MCF 10A (cell line): ENCODE measurements around the gene CDKN1C. TPM values are rescaled to one million over a fixed set of nuclear protein-coding genes. Genes with fewer than 3 reads are reported as not detected.
A peak's percentile ranks its signal among the peaks of the same experiment; 100 is the strongest.

Source experiments
- BruUV-seq: library from RNA; stranded (reverse); fragments of 400-500 nt; replicated peaks from 2 replicates; lab custom pipeline; 2021; lab: Mats Ljungman, UMichigan
- CTCF ChIA-PET: fragments of 300-600 bp; sonication (Branson Sonifier 250); formaldehyde crosslinking; extraction: SDS; loops from one replicate; lab custom pipeline; 2021; ENCODE audit warnings: antibody characterized with exemption, inconsistent platforms; lab: Yijun Ruan, JAX
- POLR2A ChIA-PET: fragments of 300-600, 350-650 bp; sonication (Branson Sonifier 250); formaldehyde crosslinking; extraction: SDS; loops from one replicate; lab custom pipeline; 2020; ENCODE audit warnings: antibody characterized with exemption, inconsistent platforms; lab: Yijun Ruan, JAX
- DNase-seq: peaks from one replicate; pipeline ENCODE4 v3.0.0-alpha.2; 2018; ENCODE audit not compliant: unreplicated experiment
- H3K27ac Mint-ChIP-seq: one replicate; pipeline ENCODE4 v1.8.0; 2022; ENCODE audit warnings: mild to moderate bottlenecking, low read depth, mixed read lengths; ENCODE audit not compliant: unreplicated experiment
- H3K27me3 Mint-ChIP-seq: one replicate; pipeline ENCODE4 v1.8.0; 2022; ENCODE audit warnings: mixed read lengths; ENCODE audit not compliant: insufficient read depth, unreplicated experiment
- H3K36me3 Mint-ChIP-seq: one replicate; pipeline ENCODE4 v1.8.0; 2022; ENCODE audit warnings: mild to moderate bottlenecking, moderate library complexity, mixed read lengths; ENCODE audit not compliant: insufficient read depth, unreplicated experiment
- H3K4me1 Mint-ChIP-seq: one replicate; pipeline ENCODE4 v1.8.0; 2022; ENCODE audit warnings: mixed read lengths; ENCODE audit not compliant: insufficient read depth, unreplicated experiment
- H3K4me3 Mint-ChIP-seq: one replicate; pipeline ENCODE4 v1.8.0; 2022; ENCODE audit warnings: mild to moderate bottlenecking, moderate library complexity, mixed read lengths; ENCODE audit not compliant: unreplicated experiment
- H3K9me3 Mint-ChIP-seq: one replicate; pipeline ENCODE4 v1.8.0; 2022; ENCODE audit warnings: mixed read lengths; ENCODE audit not compliant: unreplicated experiment
- CTCF ChIP-seq: fragments of 200-600 bp; IDR thresholded peaks from one replicate; pipeline ENCODE4 v1.8.0; 2022; ENCODE audit warnings: antibody characterized with exemption, mild to moderate bottlenecking; ENCODE audit not compliant: unreplicated experiment
- intact Hi-C: fragments of 100-400 bp; cut with micrococcal nuclease; formaldehyde crosslinking; loops from 2 replicates; pipeline ENCODE4 v1.14.1; 2022
- total RNA-seq: library from RNA; stranded (reverse); gene quantifications from 2 replicates; pipeline ENCODE4 v1.2.3, GENCODE V29; 2022

CDKN1C gene
- total RNA-seq, 1 experiment from 2014 or later, result 6.9 TPM

DNA sequence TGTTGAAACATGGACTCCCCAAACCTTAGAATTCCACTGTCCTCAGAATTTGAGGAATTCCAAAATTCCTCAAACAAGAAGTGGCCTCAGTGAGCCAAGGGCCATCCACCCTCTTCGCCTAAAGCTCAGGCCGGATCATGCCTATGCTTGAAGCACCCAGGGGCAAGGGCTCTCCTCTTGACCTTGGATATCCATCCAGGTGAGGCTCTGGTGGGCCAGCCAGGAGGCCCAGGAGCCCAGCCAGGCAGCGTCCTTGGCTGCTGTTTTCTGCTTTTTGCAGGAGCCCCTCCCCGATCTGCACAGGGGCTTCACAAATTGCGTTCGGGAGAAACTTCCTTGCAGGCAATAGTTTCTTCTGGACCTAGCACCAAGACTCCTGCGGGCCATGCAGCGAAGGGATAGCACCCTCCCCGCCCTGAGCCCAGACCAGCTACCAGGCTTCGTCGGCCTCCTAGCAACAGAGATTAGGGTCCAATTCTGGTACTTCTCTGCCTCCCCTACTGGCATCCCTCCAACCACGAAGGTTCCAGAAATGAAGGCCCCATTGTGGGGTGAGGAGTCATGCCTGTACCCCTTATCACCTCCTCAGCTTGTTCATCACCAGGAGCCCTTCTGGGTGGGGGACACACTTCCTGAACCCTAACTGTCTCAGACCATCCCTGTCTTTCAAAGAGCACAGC is 41.7 kb upstream of the CDKN1C start:
- Mint-ChIP-seq H3K27ac (no peak overlapping the region), H3K9me3 (no peaks in the 10 kb centered on the region), H3K36me3 (no peaks in the 10 kb centered on the region), H3K27me3 (no peaks in the 10 kb centered on the region), H3K4me1 (peaks cover 14% of the 10 kb centered on the region), H3K4me3 (peak overlapping the region; percentile 73)
- intact Hi-C loops, result no loop called here
- no peak for TF ChIP-seq CTCF
- no peak for DNase-seq
- CTCF ChIA-PET, result interaction anchor here (0.7 to 1.5 kb wide), 3 partner anchors 12 to 395 kb away, joined by 3 to 8 read pairs (median 3); no protein-coding TSS in a partner anchor
- no TSS peak for BruUV-seq
- POLR2A ChIA-PET, result interaction anchor here (1.8 to 4.6 kb wide), 2 partner anchors 15 to 23 kb away, joined by 9 to 24 read pairs; no protein-coding TSS in a partner anchor

- H3K27me3 Mint-ChIP-seq, result no peaks in the 10 kb centered on the region
- H3K9me3 Mint-ChIP-seq, result no peaks in the 10 kb centered on the region
- peaks cover 14% of the 10 kb centered on the region for H3K4me1 Mint-ChIP-seq
- no peaks in the 10 kb centered on the region for H3K36me3 Mint-ChIP-seq
- no peak overlapping the region for H3K27ac Mint-ChIP-seq
- no peak for TF ChIP-seq CTCF
- DNase-seq, result no peak
- no TSS peak for BruUV-seq
- ChIA-PET CTCF (interaction anchor here (1.1 to 1.5 kb wide), 2 partner anchors 94 to 395 kb away, joined by 3 to 8 read pairs; no protein-coding TSS in a partner anchor), POLR2A (interaction anchor here (1.8 to 4.6 kb wide), 2 partner anchors 14 to 22 kb away, joined by 9 to 24 read pairs; no protein-coding TSS in a partner anchor)
- H3K4me3 Mint-ChIP-seq, result no peak overlapping the region
- intact Hi-C loops, result no loop called here
Measured at GRCh38 chr11:2926611-2927051, 41.1 kb upstream of the CDKN1C start.

DNA sequence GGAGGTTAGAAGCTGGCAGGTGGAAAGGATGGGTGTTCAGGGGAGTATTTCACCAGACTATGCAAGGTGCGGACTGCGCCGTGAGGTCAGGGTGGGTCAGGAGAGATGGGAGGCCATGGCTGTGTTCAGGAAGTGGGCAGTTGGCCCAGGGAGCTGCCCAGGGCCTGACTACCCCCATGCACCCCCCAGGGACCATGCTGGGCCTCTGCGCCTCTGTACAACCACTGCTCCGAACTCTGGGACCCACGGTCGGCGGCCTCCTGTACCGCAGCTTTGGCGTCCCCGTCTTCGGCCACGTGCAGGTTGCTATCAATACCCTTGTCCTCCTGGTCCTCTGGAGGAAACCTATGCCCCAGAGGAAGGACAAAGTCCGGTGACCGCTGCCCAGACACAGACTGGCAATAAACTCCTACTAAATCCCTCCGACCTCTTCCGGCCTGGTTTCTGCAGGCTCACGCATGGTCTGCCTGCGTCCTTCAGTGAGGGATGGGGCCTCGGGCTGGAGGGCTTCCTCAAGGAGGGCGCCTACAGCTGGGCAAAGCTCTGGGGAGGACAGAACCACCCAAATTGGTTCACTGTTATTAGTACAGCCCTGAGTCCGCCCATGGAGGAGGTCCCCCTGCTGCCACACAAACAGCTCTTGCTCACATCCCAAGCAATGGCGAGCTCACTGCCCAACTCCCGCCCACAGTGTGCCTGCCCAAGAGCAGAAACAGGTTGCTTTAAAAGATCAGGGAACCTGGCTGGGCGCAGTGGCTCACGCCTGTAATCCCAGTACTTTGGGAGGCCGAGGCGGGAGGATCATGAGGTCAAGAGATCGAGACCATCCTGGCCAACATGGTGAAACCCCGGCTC is 39.5 kb upstream of the CDKN1C start:
- Mint-ChIP-seq H3K4me1 (peaks cover 9% of the 10 kb centered on the region), H3K4me3 (no peak overlapping the region), H3K9me3 (no peaks in the 10 kb centered on the region), H3K27me3 (no peaks in the 10 kb centered on the region), H3K36me3 (no peaks in the 10 kb centered on the region), H3K27ac (no peak overlapping the region)
- CTCF ChIA-PET, result interaction anchor here (0.6 to 1.1 kb wide), 5 partner anchors 9 to 113 kb away, joined by 3 read pairs; no protein-coding TSS in a partner anchor
- TF ChIP-seq CTCF, result no peak
- POLR2A ChIA-PET, result interaction anchor here (0.7 to 1.0 kb wide), 3 partner anchors 8 to 21 kb away, joined by 3 read pairs; no protein-coding TSS in a partner anchor
- DNase-seq, result no peak
- BruUV-seq, result no TSS peak
- intact Hi-C loops, result no loop called here
